GM12865 (cell line): ENCODE measurements around the gene SHISA4.

Source experiments
- DNase-seq: peaks from one replicate; pipeline ENCODE4 v3.0.0; 2010; ENCODE audit warnings: low read depth
- H3K4me3 ChIP-seq: 2 replicates; pipeline ENCODE4 v1.5.1; 2011; ENCODE audit warnings: mild to moderate bottlenecking, low read depth, low read length, control low read depth
- CTCF ChIP-seq: IDR thresholded peaks from 2 replicates; pipeline ENCODE4 v1.5.1; 2011; ENCODE audit warnings: low read length, control low read depth, low read depth, inconsistent platforms; ENCODE audit not compliant: insufficient read depth; ENCODE audit errors: missing control alignments

Gene SHISA4

GRCh38 chr1:201928266-201928665 is 39.6 kb downstream of the SHISA4 start:
- TF ChIP-seq CTCF = no peak
- DNase-seq = no peak
- no peak overlapping the region for H3K4me3 ChIP-seq

- no peak for TF ChIP-seq CTCF
- no peak overlapping the region for H3K4me3 ChIP-seq
- DNase-seq = no peak
Observed at GRCh38 chr1:201930137-201930536, 41.4 kb downstream of the SHISA4 start.

GRCh38 chr1:201930803-201931202 is 42.1 kb downstream of the SHISA4 start:
- H3K4me3 ChIP-seq = no peak overlapping the region
- no peak for TF ChIP-seq CTCF
- no peak for DNase-seq

GRCh38 chr1:201933840-201934430 is 45.2 kb downstream of the SHISA4 start:
- TF ChIP-seq CTCF = no peak
- no peak overlapping the region for H3K4me3 ChIP-seq
- no peak for DNase-seq

GRCh38 chr1:201937624-201938213 is 49.0 kb downstream of the SHISA4 start:
- no peak for TF ChIP-seq CTCF
- DNase-seq = no peak
- no peak overlapping the region for H3K4me3 ChIP-seq

GRCh38 chr1:201938440-201939035 is 49.8 kb downstream of the SHISA4 start:
- no peak for DNase-seq
- TF ChIP-seq CTCF = no peak
- H3K4me3 ChIP-seq = no peak overlapping the region
